PC-9 (cell line): ENCODE measurements around the gene IFRD2.

ENCODE experiments used
- EZH2 ChIP-seq: fragments of 200-600 bp; sonication (generic); IDR thresholded peaks from 2 replicates; pipeline ENCODE4 v1.8.0; 2017; ENCODE audit warnings: antibody characterized with exemption, low read depth
- TF ChIP-seq, protein P1 (sequence below): fragments of 200-600 bp; sonication (generic); conservative IDR thresholded peaks from 2 replicates; pipeline ENCODE4 v1.6.1; 2017; ENCODE audit warnings: mixed run types, antibody characterized with exemption, mild to moderate bottlenecking, moderate library complexity

DNA sequence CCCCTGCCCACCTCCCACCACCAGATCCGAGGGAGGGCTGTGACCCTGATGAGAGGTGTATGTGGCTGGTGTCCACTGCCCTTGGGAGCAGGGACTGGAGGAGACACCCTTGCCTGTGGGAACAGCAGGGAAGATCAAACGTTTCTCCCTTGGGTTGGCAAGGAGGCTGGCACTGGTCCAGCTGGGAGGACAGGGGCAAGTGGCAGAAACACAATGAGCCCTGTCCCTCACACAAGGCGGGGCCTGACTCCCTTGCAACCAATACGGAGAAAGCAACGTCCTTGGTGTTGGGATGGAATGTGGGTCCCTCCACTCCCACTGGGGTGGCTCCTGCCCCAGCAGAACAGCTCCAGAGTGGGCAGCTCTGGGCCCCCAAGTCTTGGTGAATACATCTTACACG, 25.1 kb upstream of the IFRD2 start:
- TF ChIP-seq, protein P1, sequence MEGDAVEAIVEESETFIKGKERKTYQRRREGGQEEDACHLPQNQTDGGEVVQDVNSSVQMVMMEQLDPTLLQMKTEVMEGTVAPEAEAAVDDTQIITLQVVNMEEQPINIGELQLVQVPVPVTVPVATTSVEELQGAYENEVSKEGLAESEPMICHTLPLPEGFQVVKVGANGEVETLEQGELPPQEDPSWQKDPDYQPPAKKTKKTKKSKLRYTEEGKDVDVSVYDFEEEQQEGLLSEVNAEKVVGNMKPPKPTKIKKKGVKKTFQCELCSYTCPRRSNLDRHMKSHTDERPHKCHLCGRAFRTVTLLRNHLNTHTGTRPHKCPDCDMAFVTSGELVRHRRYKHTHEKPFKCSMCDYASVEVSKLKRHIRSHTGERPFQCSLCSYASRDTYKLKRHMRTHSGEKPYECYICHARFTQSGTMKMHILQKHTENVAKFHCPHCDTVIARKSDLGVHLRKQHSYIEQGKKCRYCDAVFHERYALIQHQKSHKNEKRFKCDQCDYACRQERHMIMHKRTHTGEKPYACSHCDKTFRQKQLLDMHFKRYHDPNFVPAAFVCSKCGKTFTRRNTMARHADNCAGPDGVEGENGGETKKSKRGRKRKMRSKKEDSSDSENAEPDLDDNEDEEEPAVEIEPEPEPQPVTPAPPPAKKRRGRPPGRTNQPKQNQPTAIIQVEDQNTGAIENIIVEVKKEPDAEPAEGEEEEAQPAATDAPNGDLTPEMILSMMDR: no peak
- no peak for TF ChIP-seq EZH2
